Mucosa of descending colon (tissue), 3 donors: ENCODE results near the gene PDSS1. TPM values are rescaled to one million over a fixed set of nuclear protein-coding genes. Genes with fewer than 3 reads are reported as not detected.

Experiments used
- ATAC-seq: fragments of 200-7000 bp; cut with Tn5 transposase; one replicate; pipeline ENCODE4 v1.9.1; 2020; ENCODE audit warnings: mild to moderate bottlenecking, moderate library complexity
- DNase-seq, 3 donors: peaks; one replicate each; pipeline ENCODE4 v3.0.0-alpha.2; 2020
- H3K36me3 ChIP-seq: fragments of 200-600 bp; one replicate; pipeline ENCODE4 v1.8.0; 2021; ENCODE audit warnings: low read depth, mild to moderate bottlenecking
- H3K4me1 ChIP-seq: fragments of 200-600 bp; one replicate; pipeline ENCODE4 v1.8.0; 2021; ENCODE audit warnings: low read depth, mild to moderate bottlenecking
- H3K4me3 ChIP-seq: fragments of 200-600 bp; one replicate; pipeline ENCODE4 v1.8.0; 2021; ENCODE audit warnings: mild to moderate bottlenecking
- H3K9me3 ChIP-seq: fragments of 200-600 bp; one replicate; pipeline ENCODE4 v1.8.0; 2021; ENCODE audit warnings: mild to moderate bottlenecking
- intact Hi-C, 2 donors: fragments of 100-400 bp; cut with DNase I in 1 of 2; cut with micrococcal nuclease in 1 of 2; formaldehyde crosslinking; loops; one replicate each; pipeline versions ENCODE4 v1.11.0 to v1.11.1; 2022; cut with DNase I, micrococcal nuclease
- total RNA-seq, 3 donors: library from RNA; stranded (reverse); fragmentation: NEBNext Ultra II Directional in 2 of 3; extraction: Animal tissue kit (Norgen Biotek cat#: 25700) in 2 of 3; gene quantifications; one replicate each; pipeline versions ENCODE4 v1.2.1 to v1.2.4, GENCODE V29; 2021 to 2023
- TF ChIP-seq, protein P1 (sequence below): fragments of 200-600 bp; IDR thresholded peaks from one replicate; pipeline ENCODE4 v1.8.0; 2022; ENCODE audit warnings: antibody characterized with exemption, mild to moderate bottlenecking
- donor health status: DM: no; HTN: no; CAD: no; lungs with moderate emphysema.
- donor health status: DM: no; HTN: no; CAD: no.
- donor health status: DM: no; HTN: yes; CAD: no.

Gene PDSS1
- total RNA-seq, 3 donors from 2014 or later: 16.0 to 27.9 (median 24.6) TPM

DNA sequence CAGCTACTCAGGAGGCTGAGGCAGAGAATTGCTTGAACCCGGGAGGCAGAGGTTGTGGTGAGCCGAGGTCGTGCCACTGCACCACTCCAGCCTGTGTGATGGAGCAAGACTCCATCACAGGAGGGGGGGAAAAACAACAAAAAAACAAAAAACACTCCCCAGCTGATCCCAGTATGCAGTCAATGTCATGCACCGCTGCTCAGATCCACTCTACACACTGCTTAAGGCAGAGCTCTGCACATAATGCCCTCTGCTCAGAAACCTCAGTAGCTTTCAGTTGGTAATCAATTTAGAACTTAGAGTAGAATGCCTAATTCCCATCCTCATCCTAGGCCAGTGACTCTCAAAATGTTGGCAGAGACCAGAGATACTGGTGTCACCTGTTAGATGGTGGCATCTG is 43.9 kb downstream of the PDSS1 start:
- Histone ChIP-seq H3K36me3 (peaks cover 14% of the 10 kb centered on the region), H3K4me3 (no peak overlapping the region), H3K9me3 (no peaks in the 10 kb centered on the region), H3K4me1 (no peaks in the 10 kb centered on the region)
- TF ChIP-seq, protein P1, sequence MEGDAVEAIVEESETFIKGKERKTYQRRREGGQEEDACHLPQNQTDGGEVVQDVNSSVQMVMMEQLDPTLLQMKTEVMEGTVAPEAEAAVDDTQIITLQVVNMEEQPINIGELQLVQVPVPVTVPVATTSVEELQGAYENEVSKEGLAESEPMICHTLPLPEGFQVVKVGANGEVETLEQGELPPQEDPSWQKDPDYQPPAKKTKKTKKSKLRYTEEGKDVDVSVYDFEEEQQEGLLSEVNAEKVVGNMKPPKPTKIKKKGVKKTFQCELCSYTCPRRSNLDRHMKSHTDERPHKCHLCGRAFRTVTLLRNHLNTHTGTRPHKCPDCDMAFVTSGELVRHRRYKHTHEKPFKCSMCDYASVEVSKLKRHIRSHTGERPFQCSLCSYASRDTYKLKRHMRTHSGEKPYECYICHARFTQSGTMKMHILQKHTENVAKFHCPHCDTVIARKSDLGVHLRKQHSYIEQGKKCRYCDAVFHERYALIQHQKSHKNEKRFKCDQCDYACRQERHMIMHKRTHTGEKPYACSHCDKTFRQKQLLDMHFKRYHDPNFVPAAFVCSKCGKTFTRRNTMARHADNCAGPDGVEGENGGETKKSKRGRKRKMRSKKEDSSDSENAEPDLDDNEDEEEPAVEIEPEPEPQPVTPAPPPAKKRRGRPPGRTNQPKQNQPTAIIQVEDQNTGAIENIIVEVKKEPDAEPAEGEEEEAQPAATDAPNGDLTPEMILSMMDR: no peak
- ATAC-seq (no peak), DNase-seq (no peak)
- intact Hi-C loops: no loop called here

DNA sequence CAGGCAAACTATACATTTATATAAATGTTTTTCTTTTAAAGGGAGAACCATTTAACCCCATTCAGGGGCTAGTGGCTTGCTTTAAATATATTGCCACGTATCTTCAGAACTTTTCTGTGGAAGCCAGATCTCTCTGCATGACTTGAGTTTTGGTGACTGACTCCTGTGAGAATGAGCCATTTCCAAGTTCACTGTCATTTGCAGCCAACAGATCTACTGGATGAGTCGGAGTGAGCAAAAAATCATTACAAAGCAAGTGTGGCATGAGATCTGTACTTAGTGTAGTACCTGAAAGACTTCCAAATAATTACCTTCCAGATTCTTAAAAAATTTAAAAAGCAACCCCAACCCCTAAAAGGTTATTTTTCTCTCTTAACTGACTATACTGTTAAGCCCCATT is 45.6 kb downstream of the PDSS1 start:
- no peaks in the 10 kb centered on the region for H3K9me3 ChIP-seq
- TF ChIP-seq, protein P1: no peak
- H3K36me3 ChIP-seq: peaks cover 14% of the 10 kb centered on the region
- DNase-seq (no peak), ATAC-seq (no peak)
- intact Hi-C loops: no loop called here
- no peak overlapping the region for H3K4me3 ChIP-seq
- no peaks in the 10 kb centered on the region for H3K4me1 ChIP-seq

DNA sequence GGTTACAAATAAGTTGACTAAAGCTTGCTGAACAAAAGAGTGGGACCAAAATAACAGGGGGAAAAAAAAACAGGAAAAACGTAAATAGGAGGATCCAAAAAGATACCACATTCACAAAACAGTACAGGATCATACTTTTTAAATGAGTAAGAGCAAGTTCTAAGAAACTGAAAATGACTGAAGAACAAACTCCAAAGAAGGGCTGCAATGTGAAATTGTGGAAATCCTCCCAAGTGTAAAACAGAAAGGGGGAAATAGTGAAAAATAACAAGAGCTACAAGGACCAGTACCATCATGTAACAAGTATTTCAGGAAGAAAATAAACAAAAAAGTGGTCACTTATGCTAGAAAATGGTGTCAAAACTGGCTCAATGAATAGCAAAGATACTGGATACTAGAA is 46.3 kb downstream of the PDSS1 start:
- H3K4me3 ChIP-seq: no peak overlapping the region
- no peaks in the 10 kb centered on the region for H3K9me3 ChIP-seq
- TF ChIP-seq, protein P1: no peak
- H3K36me3 ChIP-seq: peaks cover 14% of the 10 kb centered on the region
- no peak for DNase-seq
- no peaks in the 10 kb centered on the region for H3K4me1 ChIP-seq
- ATAC-seq: no peak
- intact Hi-C loops: no loop called here

- Histone ChIP-seq H3K4me3 (no peak overlapping the region), H3K4me1 (no peaks in the 10 kb centered on the region), H3K36me3 (peaks cover 14% of the 10 kb centered on the region), H3K9me3 (no peaks in the 10 kb centered on the region)
- intact Hi-C loops: no loop called here
- no peak for DNase-seq
- TF ChIP-seq, protein P1: no peak
- no peak for ATAC-seq
These were observed 48.6 kb downstream of the PDSS1 start for GRCh38 chr10:26746061-26746460.

DNA sequence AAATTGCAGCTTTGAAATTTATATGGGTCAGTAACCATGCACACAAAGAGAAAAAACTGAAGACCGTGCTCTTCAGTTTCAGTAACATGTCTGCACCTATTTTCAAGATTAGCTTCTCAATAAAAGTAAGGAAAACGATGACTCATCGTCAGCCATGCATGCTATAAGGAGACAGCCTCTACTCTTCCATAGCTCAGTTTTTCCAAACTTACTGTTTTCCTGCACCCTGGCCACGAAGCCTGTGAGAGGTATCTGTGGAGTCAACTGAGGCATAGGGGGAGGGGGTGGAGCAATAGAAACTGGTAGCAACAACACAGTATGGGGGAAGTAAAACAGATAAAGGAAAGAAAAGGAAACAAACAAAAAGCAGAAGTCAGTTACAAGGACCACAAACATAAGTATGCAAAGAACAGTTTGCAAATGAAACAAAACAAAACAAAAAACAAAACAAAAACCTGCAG is 58.0 kb downstream of the PDSS1 start:
- TF ChIP-seq, protein P1: no peak
- Histone ChIP-seq H3K4me3 (no peak overlapping the region), H3K36me3 (no peaks in the 10 kb centered on the region), H3K4me1 (no peaks in the 10 kb centered on the region), H3K9me3 (no peaks in the 10 kb centered on the region)
- intact Hi-C loops: no loop called here
- no peak for DNase-seq
- peak; percentile 32 for ATAC-seq

DNA sequence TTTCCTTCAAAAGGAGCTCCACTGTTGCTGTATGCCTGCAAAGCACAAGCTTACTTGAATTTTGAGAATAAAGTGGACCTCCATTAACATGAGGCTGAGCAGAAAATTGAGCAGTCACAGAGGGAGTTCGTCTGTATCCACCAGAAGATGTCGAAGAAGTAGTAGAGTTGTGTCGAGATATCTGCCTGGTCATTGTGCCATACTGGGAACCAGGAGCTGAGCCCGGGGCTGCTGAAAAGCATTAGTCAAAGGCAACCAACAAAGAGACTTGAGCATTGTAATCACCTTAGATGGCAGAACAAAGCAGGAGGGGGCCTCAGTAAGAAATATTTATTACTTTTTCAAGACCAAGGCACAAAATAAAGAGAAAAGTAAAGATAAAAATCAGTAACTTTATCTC is 61.5 kb downstream of the PDSS1 start:
- no peaks in the 10 kb centered on the region for H3K4me1 ChIP-seq
- DNase-seq: no peak
- no peaks in the 10 kb centered on the region for H3K9me3 ChIP-seq
- H3K4me3 ChIP-seq: no peak overlapping the region
- no peak for ATAC-seq
- TF ChIP-seq, protein P1: no peak
- H3K36me3 ChIP-seq: no peaks in the 10 kb centered on the region
- intact Hi-C loops: no loop called here
